HL-60 (cell line): ENCODE measurements around the gene RAP1GAP2.

Experiments
- DNase-seq, 2 experiments: peaks; one replicate each; pipeline ENCODE4 v3.0.0-alpha.2; 2010 to 2020; ENCODE audit warnings: low read depth in 1 of 2, low spot score in 1 of 2
- H3K27ac ChIP-seq: fragments of 250-450 bp; sonication (Bioruptor Pico); replicated peaks from 2 replicates; pipeline ENCODE4 v1.5.1; 2020; ENCODE audit warnings: mild to moderate bottlenecking, moderate library complexity
- H3K27me3 ChIP-seq: fragments of 250-450 bp; sonication (Bioruptor Pico); 2 replicates; pipeline ENCODE4 v1.5.1; 2021; ENCODE audit warnings: mild to moderate bottlenecking, moderate library complexity; ENCODE audit not compliant: insufficient read depth, poor library complexity, severe bottlenecking
- H3K4me3 ChIP-seq: replicated peaks from 2 replicates; pipeline ENCODE4 v1.5.1; 2011; ENCODE audit warnings: mild to moderate bottlenecking, control low read depth, low read length; ENCODE audit not compliant: insufficient read depth
- GABPA ChIP-seq: IDR thresholded peaks from 2 replicates; pipeline ENCODE4 v1.6.1; 2012; ENCODE audit warnings: low read depth
- POLR2AphosphoS5 ChIP-seq: IDR thresholded peaks from 2 replicates; pipeline ENCODE4 v1.6.1; 2012; ENCODE audit warnings: low read depth
- SPI1 ChIP-seq: IDR thresholded peaks from 2 replicates; pipeline ENCODE4 v1.6.1; 2012; ENCODE audit warnings: low read depth, mild to moderate bottlenecking, borderline replicate concordance
- TF ChIP-seq, protein P1 (sequence below): IDR thresholded peaks from one replicate; pipeline ENCODE4 v1.5.1; 2011; ENCODE audit warnings: low read length, control low read depth, inconsistent platforms; ENCODE audit not compliant: insufficient read depth
- TF ChIP-seq, protein P2 (sequence below): IDR thresholded peaks from 2 replicates; pipeline ENCODE4 v1.6.1; 2012; ENCODE audit warnings: low read depth; ENCODE audit not compliant: insufficient replicate concordance

The RAP1GAP2 gene

DNA sequence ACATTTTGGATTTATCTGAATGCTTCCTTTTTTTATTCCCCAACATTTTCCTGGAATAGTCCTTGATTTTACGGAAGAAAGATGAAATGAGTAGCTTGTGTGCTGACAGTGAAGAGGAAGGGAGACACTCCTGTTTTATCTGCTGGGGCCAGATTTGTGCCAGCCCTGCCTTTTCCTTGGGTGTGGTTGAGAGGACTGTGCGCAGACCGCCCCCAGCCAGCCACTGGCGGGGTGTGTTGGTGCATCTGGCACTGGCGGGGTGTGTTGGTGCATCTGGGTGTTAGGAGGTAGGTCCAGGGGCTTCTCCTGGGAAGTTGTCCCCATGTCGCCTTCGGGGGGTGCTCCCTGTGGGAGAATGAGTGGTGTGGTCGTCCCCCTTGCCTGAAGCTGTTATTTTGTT lies 39.5 kb downstream of the RAP1GAP2 start:
- Histone ChIP-seq H3K27me3 (no peaks in the 10 kb centered on the region), H3K27ac (no peak overlapping the region), H3K4me3 (no peak overlapping the region)
- TF ChIP-seq POLR2AphosphoS5 (no peak), GABPA (no peak), SPI1 (no peak)
- TF ChIP-seq, protein P1, sequence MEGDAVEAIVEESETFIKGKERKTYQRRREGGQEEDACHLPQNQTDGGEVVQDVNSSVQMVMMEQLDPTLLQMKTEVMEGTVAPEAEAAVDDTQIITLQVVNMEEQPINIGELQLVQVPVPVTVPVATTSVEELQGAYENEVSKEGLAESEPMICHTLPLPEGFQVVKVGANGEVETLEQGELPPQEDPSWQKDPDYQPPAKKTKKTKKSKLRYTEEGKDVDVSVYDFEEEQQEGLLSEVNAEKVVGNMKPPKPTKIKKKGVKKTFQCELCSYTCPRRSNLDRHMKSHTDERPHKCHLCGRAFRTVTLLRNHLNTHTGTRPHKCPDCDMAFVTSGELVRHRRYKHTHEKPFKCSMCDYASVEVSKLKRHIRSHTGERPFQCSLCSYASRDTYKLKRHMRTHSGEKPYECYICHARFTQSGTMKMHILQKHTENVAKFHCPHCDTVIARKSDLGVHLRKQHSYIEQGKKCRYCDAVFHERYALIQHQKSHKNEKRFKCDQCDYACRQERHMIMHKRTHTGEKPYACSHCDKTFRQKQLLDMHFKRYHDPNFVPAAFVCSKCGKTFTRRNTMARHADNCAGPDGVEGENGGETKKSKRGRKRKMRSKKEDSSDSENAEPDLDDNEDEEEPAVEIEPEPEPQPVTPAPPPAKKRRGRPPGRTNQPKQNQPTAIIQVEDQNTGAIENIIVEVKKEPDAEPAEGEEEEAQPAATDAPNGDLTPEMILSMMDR = no peak
- TF ChIP-seq, protein P2, sequence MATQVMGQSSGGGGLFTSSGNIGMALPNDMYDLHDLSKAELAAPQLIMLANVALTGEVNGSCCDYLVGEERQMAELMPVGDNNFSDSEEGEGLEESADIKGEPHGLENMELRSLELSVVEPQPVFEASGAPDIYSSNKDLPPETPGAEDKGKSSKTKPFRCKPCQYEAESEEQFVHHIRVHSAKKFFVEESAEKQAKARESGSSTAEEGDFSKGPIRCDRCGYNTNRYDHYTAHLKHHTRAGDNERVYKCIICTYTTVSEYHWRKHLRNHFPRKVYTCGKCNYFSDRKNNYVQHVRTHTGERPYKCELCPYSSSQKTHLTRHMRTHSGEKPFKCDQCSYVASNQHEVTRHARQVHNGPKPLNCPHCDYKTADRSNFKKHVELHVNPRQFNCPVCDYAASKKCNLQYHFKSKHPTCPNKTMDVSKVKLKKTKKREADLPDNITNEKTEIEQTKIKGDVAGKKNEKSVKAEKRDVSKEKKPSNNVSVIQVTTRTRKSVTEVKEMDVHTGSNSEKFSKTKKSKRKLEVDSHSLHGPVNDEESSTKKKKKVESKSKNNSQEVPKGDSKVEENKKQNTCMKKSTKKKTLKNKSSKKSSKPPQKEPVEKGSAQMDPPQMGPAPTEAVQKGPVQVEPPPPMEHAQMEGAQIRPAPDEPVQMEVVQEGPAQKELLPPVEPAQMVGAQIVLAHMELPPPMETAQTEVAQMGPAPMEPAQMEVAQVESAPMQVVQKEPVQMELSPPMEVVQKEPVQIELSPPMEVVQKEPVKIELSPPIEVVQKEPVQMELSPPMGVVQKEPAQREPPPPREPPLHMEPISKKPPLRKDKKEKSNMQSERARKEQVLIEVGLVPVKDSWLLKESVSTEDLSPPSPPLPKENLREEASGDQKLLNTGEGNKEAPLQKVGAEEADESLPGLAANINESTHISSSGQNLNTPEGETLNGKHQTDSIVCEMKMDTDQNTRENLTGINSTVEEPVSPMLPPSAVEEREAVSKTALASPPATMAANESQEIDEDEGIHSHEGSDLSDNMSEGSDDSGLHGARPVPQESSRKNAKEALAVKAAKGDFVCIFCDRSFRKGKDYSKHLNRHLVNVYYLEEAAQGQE = no peak
- no peak for DNase-seq

DNA sequence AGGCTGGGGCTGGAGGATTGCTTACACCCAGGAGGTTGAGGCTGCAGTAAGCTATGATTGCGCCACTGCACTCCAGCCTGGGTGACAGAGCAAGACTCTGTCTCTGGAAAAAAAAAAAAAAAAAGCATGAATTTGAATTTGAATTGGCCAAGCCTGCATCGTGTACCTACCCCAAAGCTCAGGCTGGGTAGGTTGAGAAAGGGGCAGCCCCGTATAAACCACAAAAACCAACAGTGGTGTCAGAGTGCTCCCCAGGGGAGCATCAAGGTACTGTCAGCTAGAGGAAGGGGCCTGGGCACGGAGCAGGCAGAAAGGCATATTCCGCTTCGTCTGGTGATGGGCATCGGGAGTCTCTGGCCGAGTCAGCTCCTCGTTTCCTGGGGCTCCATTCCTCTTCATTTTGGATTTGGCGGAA lies 40.9 kb downstream of the RAP1GAP2 start:
- no peak for DNase-seq
- Histone ChIP-seq H3K27ac (no peak overlapping the region), H3K4me3 (no peak overlapping the region), H3K27me3 (no peaks in the 10 kb centered on the region)
- TF ChIP-seq, protein P1 = no peak
- TF ChIP-seq, protein P2 = no peak
- TF ChIP-seq POLR2AphosphoS5 = no peak
- no peak for TF ChIP-seq SPI1
- TF ChIP-seq GABPA = no peak

- H3K27me3 ChIP-seq = no peaks in the 10 kb centered on the region
- no peak overlapping the region for H3K27ac ChIP-seq
- H3K4me3 ChIP-seq = no peak overlapping the region
- TF ChIP-seq POLR2AphosphoS5 = no peak
- TF ChIP-seq GABPA = no peak
- TF ChIP-seq, protein P2 = no peak
- TF ChIP-seq SPI1 = no peak
- TF ChIP-seq, protein P1 = no peak
- no peak for DNase-seq
Observed at GRCh38 chr17:2841606-2842005, 45.4 kb downstream of the RAP1GAP2 start.
